Measurements from ENCODE around the gene FANCI. TPM values are rescaled to one million over a fixed set of nuclear protein-coding genes. Genes with fewer than 3 reads are reported as not detected.
A peak's percentile ranks its signal among the peaks of the same experiment; 100 is the strongest.

Gene FANCI
- total RNA-seq, 2 experiments from 2014 or later = 180 TPM

DNA sequence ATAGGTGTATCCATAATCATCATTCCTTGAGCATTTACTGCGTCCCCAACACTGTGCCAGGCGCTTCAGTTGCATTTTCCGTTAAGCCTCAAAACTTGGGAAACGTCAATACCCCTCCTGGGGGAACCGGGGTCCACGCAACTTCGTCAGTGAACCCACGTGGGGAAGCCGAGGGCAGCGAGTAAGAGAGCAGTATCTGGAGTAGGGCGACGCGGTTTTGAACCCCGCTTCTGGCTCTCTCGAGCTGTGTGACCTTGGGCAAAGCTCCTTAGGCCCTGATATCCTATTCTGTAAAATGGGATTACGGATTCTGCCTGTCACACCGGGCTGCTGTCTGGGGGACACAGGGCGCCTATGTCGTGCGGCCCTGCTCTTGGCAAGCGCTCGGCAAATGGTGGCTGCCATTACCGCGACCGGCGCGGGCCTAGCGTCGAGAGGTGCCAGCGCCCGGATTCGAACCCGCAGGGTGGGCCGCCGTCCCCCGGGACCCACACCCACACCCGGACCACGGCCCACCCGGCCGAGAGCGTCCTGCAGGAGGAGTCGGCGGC, 90.3 kb downstream of the FANCI start:
- ATAC-seq = no peak
- Mint-ChIP-seq H3K4me1 (ENCODE audit: low read depth) (peaks cover 67% of the 10 kb centered on the region), H3K27ac (peak overlapping the region; percentile 78), H3K36me3 (ENCODE audit: low read depth) (peaks cover 49% of the 10 kb centered on the region), H3K4me3 (peak overlapping the region; percentile 78), H3K9me3 (no peaks in the 10 kb centered on the region), H3K27me3 (peaks cover 2% of the 10 kb centered on the region)
- ChIA-PET POLR2A (interaction anchor here (0.6 to 11.7 kb wide), 5 partner anchors 15 to 221 kb away, joined by 3 to 128 read pairs (median 3); no protein-coding TSS in a partner anchor), CTCF (interaction anchor here (1.1 to 12.7 kb wide), 4 partner anchors 10 to 90 kb away, joined by 3 to 116 read pairs (median 8); partner anchors contain the start of gene FANCI)
- intact Hi-C loops (cut with micrococcal nuclease) = no loop called here
- no peak for DNase-seq
- TF ChIP-seq, protein P1, sequence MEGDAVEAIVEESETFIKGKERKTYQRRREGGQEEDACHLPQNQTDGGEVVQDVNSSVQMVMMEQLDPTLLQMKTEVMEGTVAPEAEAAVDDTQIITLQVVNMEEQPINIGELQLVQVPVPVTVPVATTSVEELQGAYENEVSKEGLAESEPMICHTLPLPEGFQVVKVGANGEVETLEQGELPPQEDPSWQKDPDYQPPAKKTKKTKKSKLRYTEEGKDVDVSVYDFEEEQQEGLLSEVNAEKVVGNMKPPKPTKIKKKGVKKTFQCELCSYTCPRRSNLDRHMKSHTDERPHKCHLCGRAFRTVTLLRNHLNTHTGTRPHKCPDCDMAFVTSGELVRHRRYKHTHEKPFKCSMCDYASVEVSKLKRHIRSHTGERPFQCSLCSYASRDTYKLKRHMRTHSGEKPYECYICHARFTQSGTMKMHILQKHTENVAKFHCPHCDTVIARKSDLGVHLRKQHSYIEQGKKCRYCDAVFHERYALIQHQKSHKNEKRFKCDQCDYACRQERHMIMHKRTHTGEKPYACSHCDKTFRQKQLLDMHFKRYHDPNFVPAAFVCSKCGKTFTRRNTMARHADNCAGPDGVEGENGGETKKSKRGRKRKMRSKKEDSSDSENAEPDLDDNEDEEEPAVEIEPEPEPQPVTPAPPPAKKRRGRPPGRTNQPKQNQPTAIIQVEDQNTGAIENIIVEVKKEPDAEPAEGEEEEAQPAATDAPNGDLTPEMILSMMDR (IDR thresholded peaks at IDR 0.05) = no peak

DNA sequence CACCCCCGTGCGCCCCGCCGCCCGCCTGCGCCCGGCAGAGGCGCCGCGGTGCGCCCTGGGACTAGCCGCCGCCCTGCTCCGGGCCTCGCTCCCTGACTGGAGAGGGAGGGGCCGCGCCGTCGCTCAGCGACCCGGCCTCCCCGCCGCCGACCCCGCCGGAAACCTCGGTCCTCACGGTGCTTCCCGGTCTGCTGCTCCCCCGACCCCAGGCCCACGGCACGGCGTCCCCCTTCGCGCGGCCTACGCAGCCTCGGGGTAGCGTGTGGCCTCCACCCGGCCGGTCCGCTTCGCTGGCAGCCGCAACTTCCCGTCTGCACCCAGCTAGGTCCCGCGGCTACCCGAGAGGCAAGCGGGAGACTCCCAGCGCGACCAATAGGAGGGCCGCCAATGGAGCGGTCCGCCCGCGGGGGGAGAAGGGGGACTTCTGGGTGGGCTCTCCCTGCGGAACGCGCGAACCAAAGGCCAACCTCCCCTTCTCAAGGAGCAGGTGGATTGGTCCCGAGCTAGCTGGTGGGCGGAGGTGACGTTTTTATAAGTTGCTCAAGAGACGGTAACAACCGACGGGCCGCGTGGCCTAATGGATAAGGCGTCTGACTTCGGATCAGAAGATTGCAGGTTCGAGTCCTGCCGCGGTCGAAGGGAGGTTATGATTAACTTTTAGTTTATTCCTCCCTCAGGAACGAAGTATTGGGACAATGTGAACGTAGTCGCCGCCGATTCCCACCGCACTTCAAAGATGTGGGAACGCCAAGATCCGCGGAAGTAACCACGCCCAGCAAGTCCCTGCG, 90.9 kb downstream of the FANCI start, which contains the start of gene POLG:
TSS of gene POLG (minus strand) at position 315 of the 788 bp plus-strand sequence. CDS start 1,070 bp downstream, outside the sequence.
- Mint-ChIP-seq H3K27me3 (peaks cover 2% of the 10 kb centered on the region), H3K4me1 (ENCODE audit: low read depth) (peaks cover 60% of the 10 kb centered on the region), H3K9me3 (no peaks in the 10 kb centered on the region), H3K4me3 (peak within 1 kb of the TSS; percentile 78), H3K27ac (peak within 1 kb of the TSS; percentile 80), H3K36me3 (ENCODE audit: low read depth) (peaks cover 42% of the 10 kb centered on the region)
- peak; percentile 93 for ATAC-seq
- CTCF ChIA-PET = interaction anchor here (1.2 to 12.7 kb wide), 4 partner anchors 22 to 160 kb away, joined by 3 to 116 read pairs (median 8); partner anchors contain the start of gene FANCI
- TF ChIP-seq, protein P1 (IDR thresholded peaks at IDR 0.05) = no peak
- intact Hi-C loops (cut with micrococcal nuclease) = no loop called here
- DNase-seq = peak; percentile 98
- POLR2A ChIA-PET = interaction anchor here (0.6 to 11.7 kb wide), 6 partner anchors 10 to 222 kb away, joined by 3 to 128 read pairs (median 3); no protein-coding TSS in a partner anchor

DNA sequence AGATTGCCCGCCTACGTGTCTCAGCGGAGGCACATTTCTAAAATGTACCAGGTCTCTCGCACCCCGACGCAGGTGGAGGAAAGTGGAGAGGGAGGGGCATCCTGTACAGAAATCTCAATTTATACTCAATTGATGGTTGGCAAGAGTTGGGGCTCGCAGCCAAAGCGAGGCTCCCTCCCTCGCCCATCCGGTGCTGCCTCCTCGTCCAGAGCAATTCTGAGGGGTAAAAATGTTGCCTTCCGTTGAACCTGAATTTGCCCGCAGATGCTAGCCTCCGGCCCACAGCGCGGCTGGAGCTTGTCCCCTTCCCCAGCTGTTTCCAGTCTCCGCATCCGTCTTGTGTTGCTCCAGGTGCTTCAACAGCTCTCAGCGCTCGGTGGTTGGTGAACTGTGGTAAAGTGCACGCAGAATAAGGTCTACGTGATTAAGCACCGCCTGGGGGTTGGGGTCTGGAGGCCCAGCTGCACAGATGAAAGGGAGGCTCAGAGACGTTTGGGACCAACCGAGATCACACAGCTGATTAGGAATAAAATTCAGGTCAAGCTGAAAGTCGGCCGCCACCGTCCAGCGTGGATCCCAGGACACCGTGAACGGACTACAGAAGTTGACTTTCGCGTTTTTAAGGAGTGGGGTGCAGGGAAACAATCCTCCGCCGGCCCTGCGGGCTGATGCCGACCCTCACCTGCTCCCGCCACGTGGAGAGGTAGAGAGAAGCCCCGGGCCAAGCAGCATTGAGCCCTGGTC, 91.7 kb downstream of the FANCI start:
- Mint-ChIP-seq H3K4me3 (peak overlapping the region; percentile 78), H3K9me3 (no peaks in the 10 kb centered on the region), H3K4me1 (ENCODE audit: low read depth) (peaks cover 52% of the 10 kb centered on the region), H3K36me3 (ENCODE audit: low read depth) (peaks cover 34% of the 10 kb centered on the region), H3K27ac (peak overlapping the region; percentile 80), H3K27me3 (peaks cover 2% of the 10 kb centered on the region)
- POLR2A ChIA-PET = interaction anchor here (0.8 to 1.3 kb wide), 3 partner anchors 10 to 24 kb away, joined by 3 to 4 read pairs (median 3); no protein-coding TSS in a partner anchor
- CTCF ChIA-PET = interaction anchor here (1.2 to 12.7 kb wide), 4 partner anchors 21 to 160 kb away, joined by 3 to 116 read pairs (median 8); partner anchors contain the start of gene FANCI
- ATAC-seq (peak; percentile 33), DNase-seq (peak; percentile 69)
- TF ChIP-seq, protein P1 (IDR thresholded peaks at IDR 0.05) = no peak
- intact Hi-C loops (cut with micrococcal nuclease) = no loop called here

DNA sequence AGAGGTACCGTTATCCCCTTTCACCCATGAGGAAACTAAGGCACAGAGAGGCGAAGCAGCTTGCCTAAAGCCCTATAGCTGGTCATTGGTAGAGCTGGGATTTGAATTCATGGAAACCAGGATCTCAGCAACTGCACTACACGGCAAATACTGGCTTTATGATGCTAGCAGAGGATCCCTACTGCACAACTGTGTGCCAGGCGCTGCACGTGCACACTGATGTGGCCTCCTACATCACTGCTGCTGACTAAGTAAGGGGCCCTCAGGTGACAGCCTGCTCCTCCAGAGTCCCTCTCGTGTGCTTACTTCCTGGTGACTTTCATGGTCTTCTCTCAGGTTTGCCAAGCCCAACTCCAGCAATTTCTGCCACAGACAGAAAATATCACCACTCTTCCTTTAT, 94.3 kb downstream of the FANCI start:
- CTCF ChIA-PET = interaction anchor here (0.7 to 12.7 kb wide), 4 partner anchors 19 to 131 kb away, joined by 3 to 116 read pairs (median 5); no protein-coding TSS in a partner anchor
- no peak overlapping the region for H3K4me3 Mint-ChIP-seq
- peaks cover 28% of the 10 kb centered on the region for H3K4me1 Mint-ChIP-seq (ENCODE audit: low read depth)
- intact Hi-C loops (cut with micrococcal nuclease) = no loop called here
- no peak overlapping the region for H3K27ac Mint-ChIP-seq
- TF ChIP-seq, protein P1 (IDR thresholded peaks at IDR 0.05) = no peak
- no peaks in the 10 kb centered on the region for H3K9me3 Mint-ChIP-seq
- H3K36me3 Mint-ChIP-seq (ENCODE audit: low read depth) = peaks cover 10% of the 10 kb centered on the region
- DNase-seq (peak; percentile 55), ATAC-seq (no peak)
- peaks cover 2% of the 10 kb centered on the region for H3K27me3 Mint-ChIP-seq
- POLR2A ChIA-PET = interaction anchor here (1.1 kb wide), 1 partner anchor 23 kb away, joined by 3 read pairs; no protein-coding TSS in a partner anchor

Measured in activated CD8-positive, alpha-beta T cell treated with anti-CD3 and anti-CD28 coated beads for 36 hours (primary cell).